GM12878 (cell line): ENCODE results near the gene LAP3. TPM values are rescaled to one million over a fixed set of nuclear protein-coding genes. Genes with fewer than 3 reads are reported as not detected.

Source experiments
- ASH2L ChIP-seq: fragments of 300-600, 200-600 bp; sonication (generic); IDR thresholded peaks from 2 replicates; pipeline ENCODE4 v1.6.1; 2017; ENCODE audit warnings: low read depth, mild to moderate bottlenecking, borderline replicate concordance
- DPF2 ChIP-seq: fragments of 450-650 bp; IDR thresholded peaks from 2 replicates; pipeline ENCODE4 v1.6.1; 2017; ENCODE audit warnings: mild to moderate bottlenecking
- EZH2 ChIP-seq: IDR thresholded peaks from 2 replicates; pipeline ENCODE4 v1.6.1; 2012; ENCODE audit warnings: low read depth, mild to moderate bottlenecking, control low read depth, inconsistent platforms, low read length, borderline replicate concordance; ENCODE audit not compliant: control insufficient read depth
- FOXM1 ChIP-seq: IDR thresholded peaks from 2 replicates; pipeline ENCODE4 v1.6.1; 2012; ENCODE audit warnings: low read depth, mild to moderate bottlenecking, inconsistent platforms, low read length, moderate library complexity
- GATAD2B ChIP-seq: fragments of 450-650 bp; conservative IDR thresholded peaks from 2 replicates; pipeline ENCODE4 v1.6.1; 2017; ENCODE audit warnings: low read depth, mild to moderate bottlenecking, moderate library complexity
- HCFC1 ChIP-seq: fragments of 150-350 bp; IDR thresholded peaks from 2 replicates; pipeline ENCODE4 v1.6.1; 2014; ENCODE audit warnings: low read length
- NFYB ChIP-seq: IDR thresholded peaks from 2 replicates; pipeline ENCODE4 v1.6.1; 2011; ENCODE audit warnings: low read depth, mild to moderate bottlenecking, low read length, improper control_type of control experiment, moderate library complexity; ENCODE audit not compliant: insufficient read depth
- RAD21 ChIP-seq: IDR thresholded peaks from 2 replicates; pipeline ENCODE4 v1.6.1; 2011; ENCODE audit warnings: mild to moderate bottlenecking, low read depth, low read length, moderate library complexity; ENCODE audit not compliant: insufficient read depth
- RAD51 ChIP-seq: fragments of 450-650 bp; IDR thresholded peaks from 2 replicates; pipeline ENCODE4 v1.6.1; 2016; ENCODE audit warnings: moderate library complexity, mild to moderate bottlenecking, inconsistent platforms
- SIX5 ChIP-seq: IDR thresholded peaks from 2 replicates; pipeline ENCODE4 v1.6.1; 2011; ENCODE audit warnings: mild to moderate bottlenecking, low read depth, low read length, moderate library complexity; ENCODE audit not compliant: severe bottlenecking
- SRF ChIP-seq, 2 experiments: IDR thresholded peaks; 2 replicates each; pipeline ENCODE4 v1.6.1; 2011; ENCODE audit warnings: low read depth in 2 of 2, low read length in 2 of 2, mild to moderate bottlenecking in 1 of 2, moderate library complexity in 1 of 2
- SUZ12 ChIP-seq: fragments of 200-600 bp; sonication (generic); IDR thresholded peaks from one replicate; pipeline ENCODE4 v1.6.1; 2018; ENCODE audit warnings: antibody characterized with exemption, mild to moderate bottlenecking; ENCODE audit not compliant: unreplicated experiment
- TCF3 ChIP-seq: IDR thresholded peaks from 2 replicates; pipeline ENCODE4 v1.6.1; 2012; ENCODE audit warnings: low read depth, mild to moderate bottlenecking, low read length, borderline replicate concordance; ENCODE audit not compliant: insufficient read depth
- YBX1 ChIP-seq: fragments of 450-650 bp; IDR thresholded peaks from 2 replicates; pipeline ENCODE4 v1.6.1; 2016; ENCODE audit warnings: antibody characterized with exemption
- YY1 ChIP-seq: IDR thresholded peaks from 2 replicates; pipeline ENCODE4 v1.6.1; 2011; ENCODE audit warnings: low read depth, mild to moderate bottlenecking, low read length
- ZBTB33 ChIP-seq: fragments of 450-650 bp; IDR thresholded peaks from 2 replicates; pipeline ENCODE4 v1.6.1; 2017; ENCODE audit warnings: mild to moderate bottlenecking
- ZNF24 ChIP-seq: fragments of 450-650 bp; IDR thresholded peaks from 2 replicates; pipeline ENCODE4 v1.6.1; 2017; ENCODE audit warnings: antibody characterized with exemption, mild to moderate bottlenecking
- ZNF274 ChIP-seq: IDR thresholded peaks from one replicate; pipeline ENCODE4 v1.8.0; 2011; ENCODE audit not compliant: insufficient read length, insufficient read depth
- ZNF622 ChIP-seq: fragments of 450-650 bp; IDR thresholded peaks from 2 replicates; pipeline ENCODE4 v1.6.1; 2017; ENCODE audit warnings: mild to moderate bottlenecking, inconsistent platforms
- polyA plus RNA-seq, 11 experiments: library from polyadenylated mRNA; depleted of rRNA in 4 of 11; unstranded in 6 of 11; stranded (reverse) in 5 of 11; fragments of >200 nt; fragmentation: Nextera tagmentation in 4 of 11; fragmentation: Illumina TruSeq in 1 of 11; extraction: Ambion mirVana in 4 of 11; extraction: Trizol in 1 of 11; gene quantifications; 1 replicate in 1 of 11; 2 replicates in 10 of 11; pipeline versions ENCODE4 v1.2.1 to v1.2.3, GENCODE V29; 2011 to 2016; ENCODE audit warnings: inconsistent platforms in 2 of 11, missing spikeins in 2 of 11, low read depth in 1 of 11
- total RNA-seq, 4 experiments: library from RNA; depleted of rRNA in 3 of 4; stranded (reverse); fragments of >200 nt in 3 of 4; fragmentation: Illumina TruSeq in 1 of 4; extraction: Trizol in 1 of 4; gene quantifications; 2 replicates each; pipeline versions ENCODE4 v1.2.1 to v1.2.3, GENCODE V29; 2013 to 2021
- TF ChIP-seq, protein P1 (sequence below): fragments of 450-650 bp; formaldehyde crosslinking; IDR thresholded peaks from 2 replicates; pipeline ENCODE4 v1.5.0; 2022; ENCODE audit warnings: mild to moderate bottlenecking, missing genetic modification characterization
- TF ChIP-seq, protein P2 (sequence below): IDR thresholded peaks from 2 replicates; pipeline ENCODE4 v1.6.1; 2011; ENCODE audit warnings: low read depth, mild to moderate bottlenecking, low read length, moderate library complexity, borderline replicate concordance; ENCODE audit errors: extremely low read depth
- TF ChIP-seq, protein P3 (sequence below): fragments of 450-650 bp; formaldehyde crosslinking; IDR thresholded peaks from 2 replicates; pipeline ENCODE4 v1.4.0; 2022; ENCODE audit warnings: mild to moderate bottlenecking, moderate library complexity

Gene LAP3
- total and polyA plus RNA-seq, 10 of the 15 experiments (the other 5 are each of a cell fraction or from before 2014, with no cell fraction given): 134 to 249 (median 204) TPM

DNA sequence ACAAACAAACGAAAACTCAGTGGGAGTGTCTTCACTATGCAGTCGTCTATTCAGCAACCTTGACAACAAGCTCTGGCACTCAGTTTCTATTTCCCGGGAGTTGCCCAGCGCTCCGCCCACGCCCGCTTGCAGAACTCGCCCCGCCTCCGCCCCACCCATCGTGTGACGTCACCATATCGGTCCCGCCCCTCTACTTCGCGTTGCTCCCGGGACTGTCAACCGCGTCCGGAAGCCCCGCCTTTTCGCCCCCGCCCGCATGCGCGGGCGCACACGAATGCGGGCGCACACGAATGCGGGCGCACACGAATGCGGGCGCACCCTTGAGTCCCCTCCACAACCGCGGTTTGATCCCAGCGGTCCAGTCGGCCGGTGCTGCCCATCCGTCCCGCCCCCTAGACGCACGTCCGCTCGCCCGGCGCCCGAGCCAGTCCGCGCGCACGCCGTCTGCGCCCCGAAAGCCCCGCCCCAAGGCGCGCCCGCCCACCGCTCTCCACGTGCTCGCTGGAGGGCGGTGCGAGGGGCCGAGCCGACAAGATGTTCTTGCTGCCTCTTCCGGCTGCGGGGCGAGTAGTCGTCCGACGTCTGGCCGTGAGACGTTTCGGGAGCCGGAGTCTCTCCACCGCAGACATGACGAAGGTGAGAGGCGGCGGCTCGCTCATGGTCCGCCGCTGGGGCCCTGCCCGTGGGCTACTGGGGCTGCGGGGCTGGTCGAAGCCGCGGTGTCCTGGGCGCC is at the start of gene LAP3 (continued):
- peak; percentile 84; the same call in 1 of the 2 replicates for TF ChIP-seq TCF3
- TF ChIP-seq ZBTB33: no peak
- peak; percentile 42; the same call in 1 of the 2 replicates for TF ChIP-seq NFYB
- no peak for TF ChIP-seq SRF (IDR thresholded peaks at IDR 0.05; ENCODE audit: low read depth in 2 of 2, low read length in 2 of 2)
- no peak for TF ChIP-seq YBX1
- no peak for TF ChIP-seq RAD51
- TF ChIP-seq ASH2L: no peak
- TF ChIP-seq ZNF622: no peak
- TF ChIP-seq YY1: peak; percentile 71
- peak; percentile 52; the same call in 1 of the 2 replicates for TF ChIP-seq DPF2
- TF ChIP-seq ZNF274: no peak
- TF ChIP-seq, protein P1, sequence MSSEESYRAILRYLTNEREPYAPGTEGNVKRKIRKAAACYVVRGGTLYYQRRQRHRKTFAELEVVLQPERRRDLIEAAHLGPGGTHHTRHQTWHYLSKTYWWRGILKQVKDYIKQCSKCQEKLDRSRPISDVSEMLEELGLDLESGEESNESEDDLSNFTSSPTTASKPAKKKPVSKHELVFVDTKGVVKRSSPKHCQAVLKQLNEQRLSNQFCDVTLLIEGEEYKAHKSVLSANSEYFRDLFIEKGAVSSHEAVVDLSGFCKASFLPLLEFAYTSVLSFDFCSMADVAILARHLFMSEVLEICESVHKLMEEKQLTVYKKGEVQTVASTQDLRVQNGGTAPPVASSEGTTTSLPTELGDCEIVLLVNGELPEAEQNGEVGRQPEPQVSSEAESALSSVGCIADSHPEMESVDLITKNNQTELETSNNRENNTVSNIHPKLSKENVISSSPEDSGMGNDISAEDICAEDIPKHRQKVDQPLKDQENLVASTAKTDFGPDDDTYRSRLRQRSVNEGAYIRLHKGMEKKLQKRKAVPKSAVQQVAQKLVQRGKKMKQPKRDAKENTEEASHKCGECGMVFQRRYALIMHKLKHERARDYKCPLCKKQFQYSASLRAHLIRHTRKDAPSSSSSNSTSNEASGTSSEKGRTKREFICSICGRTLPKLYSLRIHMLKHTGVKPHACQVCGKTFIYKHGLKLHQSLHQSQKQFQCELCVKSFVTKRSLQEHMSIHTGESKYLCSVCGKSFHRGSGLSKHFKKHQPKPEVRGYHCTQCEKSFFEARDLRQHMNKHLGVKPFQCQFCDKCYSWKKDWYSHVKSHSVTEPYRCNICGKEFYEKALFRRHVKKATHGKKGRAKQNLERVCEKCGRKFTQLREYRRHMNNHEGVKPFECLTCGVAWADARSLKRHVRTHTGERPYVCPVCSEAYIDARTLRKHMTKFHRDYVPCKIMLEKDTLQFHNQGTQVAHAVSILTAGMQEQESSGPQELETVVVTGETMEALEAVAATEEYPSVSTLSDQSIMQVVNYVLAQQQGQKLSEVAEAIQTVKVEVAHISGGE (CRISPR knock-in tag): no peak
- TF ChIP-seq, protein P2, sequence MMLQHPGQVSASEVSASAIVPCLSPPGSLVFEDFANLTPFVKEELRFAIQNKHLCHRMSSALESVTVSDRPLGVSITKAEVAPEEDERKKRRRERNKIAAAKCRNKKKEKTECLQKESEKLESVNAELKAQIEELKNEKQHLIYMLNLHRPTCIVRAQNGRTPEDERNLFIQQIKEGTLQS: no peak
- no peak for TF ChIP-seq SUZ12
- TF ChIP-seq RAD21: no peak
- TF ChIP-seq, protein P3, sequence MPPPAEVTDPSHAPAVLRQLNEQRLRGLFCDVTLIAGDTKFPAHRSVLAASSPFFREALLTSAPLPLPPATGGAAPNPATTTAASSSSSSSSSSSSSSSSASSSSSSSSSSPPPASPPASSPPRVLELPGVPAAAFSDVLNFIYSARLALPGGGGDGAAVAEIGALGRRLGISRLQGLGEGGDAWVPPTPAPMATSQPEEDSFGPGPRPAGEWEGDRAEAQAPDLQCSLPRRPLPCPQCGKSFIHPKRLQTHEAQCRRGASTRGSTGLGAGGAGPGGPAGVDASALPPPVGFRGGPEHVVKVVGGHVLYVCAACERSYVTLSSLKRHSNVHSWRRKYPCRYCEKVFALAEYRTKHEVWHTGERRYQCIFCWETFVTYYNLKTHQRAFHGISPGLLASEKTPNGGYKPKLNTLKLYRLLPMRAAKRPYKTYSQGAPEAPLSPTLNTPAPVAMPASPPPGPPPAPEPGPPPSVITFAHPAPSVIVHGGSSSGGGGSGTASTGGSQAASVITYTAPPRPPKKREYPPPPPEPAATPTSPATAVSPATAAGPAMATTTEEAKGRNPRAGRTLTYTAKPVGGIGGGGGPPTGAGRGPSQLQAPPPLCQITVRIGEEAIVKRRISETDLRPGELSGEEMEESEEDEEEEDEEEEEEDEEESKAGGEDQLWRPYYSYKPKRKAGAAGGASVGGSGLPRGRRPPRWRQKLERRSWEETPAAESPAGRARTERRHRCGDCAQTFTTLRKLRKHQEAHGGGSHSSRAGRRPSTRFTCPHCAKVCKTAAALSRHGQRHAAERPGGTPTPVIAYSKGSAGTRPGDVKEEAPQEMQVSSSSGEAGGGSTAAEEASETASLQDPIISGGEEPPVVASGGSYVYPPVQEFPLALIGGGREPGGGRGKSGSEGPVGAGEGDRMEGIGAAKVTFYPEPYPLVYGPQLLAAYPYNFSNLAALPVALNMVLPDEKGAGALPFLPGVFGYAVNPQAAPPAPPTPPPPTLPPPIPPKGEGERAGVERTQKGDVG (CRISPR knock-in tag): no peak
- no peak for TF ChIP-seq FOXM1
- no peak for TF ChIP-seq SIX5
- peak; percentile 9; the same call in 1 of the 2 replicates for TF ChIP-seq HCFC1
- no peak for TF ChIP-seq ZNF24
- TF ChIP-seq EZH2: no peak
- TF ChIP-seq GATAD2B: 0 out of 2 replicates have a peak, but pooled peaks have one; percentile 45
